ENCODE results near the gene SLC6A4.

SLC6A4 gene

DNA sequence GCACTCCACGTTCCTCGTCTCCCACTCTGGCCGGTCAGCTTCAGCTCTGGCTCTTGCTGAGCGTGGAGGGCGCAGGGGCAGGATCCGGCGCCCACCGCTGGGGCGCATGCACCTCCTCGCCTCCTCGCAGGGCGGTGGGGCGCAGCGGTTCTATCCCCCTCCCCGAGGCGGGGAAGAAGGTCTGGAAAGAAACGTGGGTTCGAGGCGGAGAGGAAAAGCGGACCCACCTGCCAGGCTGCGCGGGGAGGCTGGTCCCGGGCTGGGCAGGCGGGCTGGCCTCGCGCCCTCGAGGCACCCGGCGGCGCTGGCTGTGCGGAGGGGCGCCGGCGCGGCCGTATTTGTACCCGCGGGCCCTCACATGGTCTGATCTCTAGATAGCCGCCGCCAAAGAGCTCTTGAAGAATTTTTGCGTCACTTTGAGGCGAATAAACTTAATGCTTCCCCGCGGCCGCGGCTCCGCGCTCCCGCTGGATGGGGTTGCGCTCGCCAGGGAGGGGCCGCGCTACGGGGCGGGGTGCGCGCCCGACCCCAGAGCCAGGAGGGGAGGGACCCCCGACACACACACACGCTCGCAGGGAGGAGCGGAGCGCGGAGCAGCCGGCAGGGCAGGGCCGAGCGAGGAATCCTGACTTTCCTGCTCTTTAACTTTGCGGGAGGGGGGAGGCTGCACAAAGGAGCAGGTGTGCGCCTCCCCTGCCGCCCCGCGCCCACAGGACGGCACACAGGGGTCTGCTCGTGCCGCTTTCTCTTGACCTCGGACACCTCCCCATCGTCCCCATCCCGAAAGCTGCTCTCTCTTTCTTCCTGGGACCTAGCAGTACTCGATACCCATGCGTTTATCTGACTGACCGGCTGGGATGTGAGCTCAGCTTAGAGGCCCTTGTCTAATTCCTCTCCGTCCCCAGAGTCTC lies at the start of gene SLC6A4:
SLC6A4 (minus strand) TSS at position 312 of the 911 bp plus-strand sequence. CDS start 13,739 bp downstream, outside the sequence.
- no peak for DNase-seq

DNA sequence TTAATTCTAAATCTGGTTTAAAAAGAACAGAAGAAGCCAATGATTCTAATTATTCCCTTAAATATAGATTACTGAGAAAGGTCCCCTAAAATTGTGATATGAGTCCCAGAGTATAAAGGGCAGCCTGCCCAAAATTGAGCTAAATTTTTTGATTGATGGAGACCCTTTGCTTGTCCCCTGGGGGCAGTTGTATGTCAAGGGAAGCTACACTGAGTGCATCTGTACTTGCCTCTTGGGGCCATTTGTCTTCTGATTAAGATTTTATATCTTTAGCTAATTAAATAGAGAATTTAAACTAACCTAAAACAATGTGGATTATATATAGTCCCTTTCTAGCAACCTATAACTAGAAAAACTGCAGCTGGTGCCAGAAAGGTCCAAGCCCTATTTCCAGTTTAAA lies 43.7 kb upstream of the SLC6A4 start:
- DNase-seq, result no peak

DNA sequence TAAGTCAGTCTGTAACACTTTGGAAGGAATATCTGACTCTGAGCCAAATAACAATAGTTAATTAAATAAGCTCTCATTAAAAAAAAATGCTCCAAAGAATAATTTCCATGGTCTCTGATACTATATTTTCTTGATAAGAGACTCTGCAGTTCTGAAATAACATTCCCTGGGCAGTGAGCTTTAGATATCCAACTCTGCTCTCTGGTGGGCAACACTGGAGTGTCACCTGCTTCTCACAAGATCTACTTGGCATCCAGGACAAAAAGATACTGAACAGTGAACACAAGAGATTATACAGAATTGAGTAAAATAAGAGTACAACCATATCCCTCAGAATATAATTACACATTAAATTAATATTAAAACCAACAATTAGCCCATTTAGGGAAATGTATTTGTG lies 42.5 kb upstream of the SLC6A4 start:
- DNase-seq, result peak; percentile 30

- no peak for DNase-seq
Measured at GRCh38 chr17:30275911-30276310, 40.4 kb upstream of the SLC6A4 start.

- no peak for DNase-seq
Measured at GRCh38 chr17:30274887-30275286, 39.4 kb upstream of the SLC6A4 start.

DNA sequence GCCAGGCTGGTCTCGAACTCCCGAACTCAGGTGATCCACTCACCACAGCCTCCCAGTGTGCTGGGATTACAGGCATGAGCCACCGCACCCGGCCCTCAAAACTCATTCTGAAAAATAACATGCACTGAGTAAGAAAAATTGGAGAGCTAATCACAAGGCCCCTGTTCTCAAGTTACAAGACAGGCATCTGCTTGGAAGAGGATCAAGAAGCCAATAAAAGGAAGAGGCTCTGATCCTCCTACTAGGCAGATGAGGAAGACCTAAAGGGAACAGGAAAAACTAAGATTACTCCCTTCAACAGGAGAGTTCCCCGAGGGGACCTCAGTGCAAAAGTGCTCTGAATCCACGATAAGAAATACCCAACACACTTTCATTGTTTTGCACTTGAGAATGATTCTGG lies 37.9 kb upstream of the SLC6A4 start:
- DNase-seq, result peak; percentile 83

GRCh38 chr17:30271102-30271501 lies 35.6 kb upstream of the SLC6A4 start:
- no peak for DNase-seq

DNA sequence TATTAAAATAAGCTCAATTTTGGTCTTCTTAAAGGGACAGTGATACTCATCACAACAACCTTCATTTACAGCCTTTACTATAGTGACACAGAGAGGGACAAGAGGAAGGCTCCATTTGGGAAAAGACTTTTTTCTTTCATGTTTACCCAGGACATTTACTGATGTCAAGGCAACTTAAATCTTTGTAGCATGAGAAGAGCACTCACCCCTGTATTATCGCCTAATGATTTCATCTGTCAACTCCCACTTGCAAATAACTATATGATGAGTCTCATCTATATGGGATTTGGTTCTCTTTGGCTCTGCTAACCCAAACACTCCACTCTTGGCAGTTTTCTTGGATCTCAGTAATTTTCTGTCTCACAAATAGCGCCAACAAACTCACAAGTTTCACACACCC lies 32.1 kb upstream of the SLC6A4 start:
- no peak for DNase-seq

DNA sequence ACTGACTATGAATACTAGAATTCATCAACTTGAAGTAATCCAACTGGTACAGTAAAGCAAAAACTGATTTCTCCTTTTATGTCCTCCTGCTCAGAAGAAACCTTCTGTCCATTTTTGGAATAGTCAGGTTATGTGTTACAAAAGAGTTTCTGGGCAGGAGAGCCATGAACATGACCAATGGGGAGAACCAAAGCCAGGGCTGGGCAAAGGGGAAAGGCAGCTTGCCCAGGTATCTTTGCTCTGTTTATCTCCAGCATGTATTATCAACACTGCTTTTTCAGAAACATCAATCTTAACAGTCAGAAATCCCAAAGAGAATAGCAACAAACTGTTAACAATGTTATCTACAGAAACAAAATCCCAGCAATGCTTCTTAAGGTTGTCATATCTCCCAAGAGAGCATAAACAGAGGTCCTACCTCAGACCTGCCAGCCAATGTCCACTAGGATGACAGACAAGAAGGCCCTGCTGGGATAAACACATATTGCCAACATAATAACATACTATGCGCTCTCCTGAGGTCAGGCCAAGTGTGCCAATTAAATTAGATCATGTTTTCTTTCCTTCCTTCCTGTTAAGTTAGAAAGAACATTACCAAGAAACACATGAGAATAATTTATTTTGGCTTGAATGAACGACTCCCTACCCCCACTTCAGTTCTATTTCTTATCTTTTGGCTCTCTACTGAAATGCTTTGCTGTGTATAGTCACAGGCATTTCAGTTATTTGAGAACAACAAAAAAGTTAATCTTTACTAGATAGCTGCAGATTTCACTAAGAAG lies 28.2 kb upstream of the SLC6A4 start:
- DNase-seq, result no peak

- no peak for DNase-seq
Measured at GRCh38 chr17:30256756-30257506, 21.4 kb upstream of the SLC6A4 start.

DNA sequence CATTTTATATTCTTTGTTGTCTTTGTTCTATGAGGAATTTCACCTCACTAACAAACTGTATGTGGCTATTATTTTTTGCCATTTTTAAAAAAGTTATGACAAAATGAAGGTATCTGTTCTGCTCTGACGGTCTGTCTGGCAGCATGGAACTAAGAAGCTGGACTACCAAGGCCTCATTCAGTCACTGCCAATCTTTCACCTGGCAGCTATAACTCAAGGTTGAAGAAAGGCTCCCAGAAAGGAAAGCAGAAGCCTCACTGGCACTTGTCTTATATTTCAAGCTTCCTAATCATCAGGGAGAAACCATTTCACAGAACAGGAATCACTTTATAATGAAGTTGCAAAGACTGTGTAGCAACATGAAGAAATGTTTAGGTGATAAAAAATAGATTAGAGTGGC lies 18.7 kb upstream of the SLC6A4 start:
- no peak for DNase-seq

GRCh38 chr17:30253312-30253711 lies 17.8 kb upstream of the SLC6A4 start:
- no peak for DNase-seq

- no peak for DNase-seq
Measured at GRCh38 chr17:30251931-30252330, 16.4 kb upstream of the SLC6A4 start.

GRCh38 chr17:30249460-30249859 lies 14.0 kb upstream of the SLC6A4 start:
- DNase-seq, result no peak

DNA sequence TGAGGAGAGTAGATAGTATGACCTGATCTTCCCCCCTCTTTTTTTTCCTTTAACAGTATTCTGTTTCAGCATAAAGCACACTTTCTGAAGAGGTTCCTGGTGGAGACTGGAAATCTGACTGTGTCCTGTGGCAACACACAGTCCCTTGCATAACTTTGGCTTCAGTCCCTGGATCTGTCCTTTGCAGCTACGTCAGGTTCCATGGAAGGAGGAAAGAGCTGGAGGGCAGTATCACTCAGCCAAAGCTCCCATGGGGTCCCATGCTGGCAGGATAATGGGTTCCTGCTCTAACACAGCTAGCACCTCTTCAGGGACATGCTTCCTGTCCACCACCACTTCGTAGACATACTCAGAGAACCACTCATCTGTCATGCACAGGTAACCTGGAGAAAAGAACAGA lies 13.3 kb upstream of the SLC6A4 start:
- no peak for DNase-seq

DNA sequence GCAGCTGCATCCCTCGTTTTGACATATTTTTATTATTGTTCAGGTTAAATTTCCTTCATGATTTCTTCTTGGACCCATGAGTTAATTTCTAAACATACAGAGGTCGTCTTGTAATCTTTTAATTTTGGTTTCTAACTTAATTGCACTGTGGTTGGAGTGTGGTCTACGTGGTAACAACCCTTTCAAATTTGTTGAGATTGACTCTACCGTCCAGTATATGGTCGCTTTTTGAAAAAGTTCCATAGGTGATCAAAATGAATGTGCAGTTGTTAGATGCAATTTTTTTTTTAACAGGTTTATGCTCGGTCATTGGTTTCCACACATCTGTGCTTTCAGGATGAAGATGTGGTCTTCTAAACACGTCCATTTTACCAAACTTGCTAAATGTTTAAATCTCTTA lies 11.0 kb upstream of the SLC6A4 start:
- no peak for DNase-seq

DNA sequence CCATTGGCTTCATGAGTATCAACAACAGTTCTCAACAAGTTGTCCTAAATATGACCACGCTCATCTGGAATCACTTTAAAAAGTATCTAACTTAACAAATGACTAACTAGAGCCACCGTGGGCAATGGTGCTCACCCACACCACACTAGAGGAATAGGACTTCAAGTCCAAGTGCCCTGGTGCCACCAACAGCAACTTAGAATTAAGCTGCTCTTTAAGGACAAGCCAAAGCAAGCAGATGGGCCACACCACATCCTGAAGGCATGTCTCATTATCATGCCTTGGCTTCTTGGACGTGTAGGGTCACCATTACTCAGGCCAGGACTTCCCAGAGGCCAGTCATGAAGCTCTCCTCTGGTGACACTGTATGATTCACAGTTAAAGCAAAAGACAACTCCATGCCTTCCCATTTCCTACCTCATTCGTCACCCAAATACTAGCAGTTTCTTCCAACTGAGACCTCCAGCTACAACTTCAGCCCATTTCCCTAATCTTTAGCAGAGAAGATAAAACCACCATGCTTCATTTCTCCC lies 9.4 kb upstream of the SLC6A4 start:
- no peak for DNase-seq

GRCh38 chr17:30243568-30243967 lies 8.1 kb upstream of the SLC6A4 start:
- no peak for DNase-seq

GRCh38 chr17:30243002-30243401 lies 7.5 kb upstream of the SLC6A4 start:
- no peak for DNase-seq

GRCh38 chr17:30241051-30241450 lies 5.6 kb upstream of the SLC6A4 start:
- no peak for DNase-seq

GRCh38 chr17:30240177-30240576 lies 4.7 kb upstream of the SLC6A4 start:
- no peak for DNase-seq

DNA sequence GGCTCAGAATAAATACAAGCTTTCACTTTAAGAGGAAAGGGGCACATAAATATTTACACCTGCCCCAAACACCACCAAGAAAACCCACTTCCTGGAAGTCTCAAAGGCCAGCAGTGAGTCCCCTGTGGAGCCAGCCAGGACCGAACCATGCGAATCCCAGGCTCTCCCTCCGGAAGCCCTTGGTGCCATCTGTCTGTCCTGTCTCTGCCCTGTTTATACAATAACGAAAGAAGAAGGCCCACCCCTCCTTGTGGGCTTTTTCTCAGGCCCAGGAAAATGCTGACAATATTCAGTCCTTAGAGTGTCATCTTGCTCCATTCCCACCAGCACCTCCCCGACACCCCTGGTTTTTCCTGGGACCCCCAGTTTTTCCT lies 3.6 kb upstream of the SLC6A4 start:
- DNase-seq, result no peak

All from NCI-H2171 treated with DMSO at 0.1 percent for 48 hours (cell line).